NOMO-1 treated with dmso at 0.1 percent for 144 hours (cell line): ENCODE results near the gene MTCL3.
"Not testable (repeated sequence)": the region's sequence is repeated elsewhere in the genome, so short reads cannot be mapped to it uniquely, and the experiment has no call there.

Experiments
- DNase-seq: peaks from one replicate; lab custom pipeline; 2025; ENCODE audit not compliant: unreplicated experiment; lab: John Stamatoyannopoulos, UW

Gene MTCL3

DNA sequence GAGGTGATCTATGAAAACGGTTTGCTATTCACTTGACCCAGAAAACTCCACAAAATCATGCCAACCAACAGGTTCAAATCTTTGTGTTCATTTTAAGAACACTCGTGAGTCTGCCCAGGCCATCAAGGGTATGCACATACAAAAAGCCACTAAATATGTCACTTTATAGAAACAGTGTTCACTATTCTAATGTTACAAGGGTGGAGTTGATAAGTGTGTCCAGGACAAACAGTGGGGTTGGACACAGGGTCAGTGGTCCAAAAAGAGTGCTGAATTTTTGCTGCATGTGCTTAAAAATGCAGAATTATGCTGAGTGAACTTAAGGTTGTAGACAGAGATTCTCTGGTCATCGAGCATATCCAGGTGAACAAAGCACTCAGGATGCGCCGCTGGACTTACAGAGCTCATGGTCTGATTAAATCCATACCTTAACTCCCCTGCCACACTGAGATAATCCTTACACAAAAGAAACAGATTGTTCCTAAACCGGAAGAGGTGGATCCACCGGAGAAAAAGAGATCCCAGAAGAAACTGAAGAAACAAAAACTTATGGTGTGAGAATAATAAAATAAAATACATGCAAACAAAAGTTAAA is 83.4 kb downstream of the MTCL3 start:
- DNase-seq: no peak

DNA sequence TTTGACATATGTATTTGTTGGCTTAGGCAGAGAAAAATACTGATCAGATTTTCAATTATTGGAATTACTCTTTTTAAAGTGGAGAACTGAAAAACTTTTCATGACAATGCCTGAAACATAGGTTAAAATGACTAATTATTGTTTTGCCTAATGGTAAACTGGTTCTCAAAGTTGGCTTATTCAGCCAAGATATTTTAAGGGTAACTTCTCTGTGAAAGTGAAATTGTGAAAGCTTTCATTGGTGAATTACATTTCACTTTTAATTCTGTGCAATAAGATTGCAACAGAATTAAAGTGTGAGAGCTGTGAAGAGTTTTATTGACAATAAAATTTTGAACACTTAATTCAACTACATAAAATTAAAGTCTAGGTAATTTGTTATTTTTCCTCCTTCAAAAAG is 84.5 kb downstream of the MTCL3 start:
- DNase-seq: no peak

DNA sequence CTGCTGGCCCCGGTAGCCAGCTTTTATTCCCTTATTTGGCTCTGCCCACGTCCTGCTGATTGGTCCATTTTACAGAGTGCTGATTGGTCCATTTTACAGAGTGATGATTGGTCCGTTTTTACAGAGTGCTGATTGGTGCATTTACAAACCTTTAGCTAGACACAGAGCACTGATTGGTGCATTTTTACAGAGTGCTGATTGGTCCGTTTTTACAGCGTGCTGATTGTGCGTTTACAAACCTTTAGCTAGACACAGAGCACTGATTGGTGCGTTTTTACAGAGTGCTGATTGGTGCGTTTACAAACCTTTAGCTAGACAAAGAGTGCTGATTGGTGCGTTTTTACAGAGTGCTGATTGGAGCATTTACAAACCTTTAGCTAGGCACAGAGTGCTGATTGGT is 90.6 kb downstream of the MTCL3 start:
- not testable (repeated sequence) for DNase-seq

DNA sequence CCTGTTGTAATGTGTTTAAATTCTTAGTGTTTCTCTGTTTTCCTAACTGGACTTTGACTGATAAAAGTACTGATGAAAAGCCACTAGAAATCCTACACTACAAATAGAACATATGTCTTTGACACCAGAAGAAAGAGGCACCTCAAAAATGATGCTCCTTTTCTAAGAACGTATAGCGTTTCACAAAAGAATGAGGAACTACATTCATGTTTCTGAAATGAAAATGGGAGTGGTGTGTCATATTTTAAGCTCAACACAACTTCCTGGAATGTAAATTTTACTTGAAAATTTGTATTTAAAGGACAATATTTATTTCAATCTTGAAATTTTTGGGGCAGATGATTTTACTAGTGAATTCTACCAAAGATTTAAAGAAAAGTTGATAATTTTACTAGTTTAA is 95.2 kb downstream of the MTCL3 start:
- no peak for DNase-seq
